HG03103 (cell line): ENCODE measurements around the gene PRPF4.
"Not testable (repeated sequence)": the region's sequence is repeated elsewhere in the genome, so short reads cannot be mapped to it uniquely, and the experiment has no call there.

ENCODE experiments used
- ATAC-seq: cut with Tn5 transposase; IDR thresholded peaks from one replicate; pipeline ENCODE4 v1.9.1; 2021; ENCODE audit warnings: low read depth; ENCODE audit not compliant: unreplicated experiment

PRPF4 gene

DNA sequence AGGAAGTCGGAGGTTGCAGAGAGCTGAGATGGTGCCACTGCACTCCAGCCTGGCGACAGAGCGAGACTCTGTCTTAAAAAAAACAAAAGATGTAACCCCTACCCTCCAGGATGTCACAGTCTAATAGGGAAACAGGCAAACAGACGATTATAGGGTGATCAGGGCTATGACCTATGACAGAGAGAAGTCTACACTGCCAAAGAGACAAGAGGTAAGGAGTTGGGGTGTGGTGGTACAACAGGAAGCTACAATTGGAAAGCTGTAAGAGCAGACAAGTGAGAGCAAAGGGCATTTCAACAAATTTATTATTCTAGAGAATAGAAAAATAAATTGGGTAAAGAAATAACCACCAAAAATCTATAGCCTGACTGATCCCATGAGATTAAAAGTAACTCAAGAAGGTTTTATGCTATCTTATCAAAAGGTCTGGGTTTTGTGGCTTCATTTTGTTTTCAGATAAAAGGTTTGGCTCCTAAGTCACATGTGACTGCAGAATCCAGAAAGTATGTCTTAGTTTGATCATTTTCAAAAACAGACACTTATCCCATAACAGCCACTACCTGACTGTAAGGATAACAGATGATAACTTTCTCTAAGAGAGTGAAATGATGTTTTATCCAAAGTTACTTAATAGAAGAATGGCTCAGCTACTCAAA is 7.4 kb upstream of the PRPF4 start:
- ATAC-seq: no peak

DNA sequence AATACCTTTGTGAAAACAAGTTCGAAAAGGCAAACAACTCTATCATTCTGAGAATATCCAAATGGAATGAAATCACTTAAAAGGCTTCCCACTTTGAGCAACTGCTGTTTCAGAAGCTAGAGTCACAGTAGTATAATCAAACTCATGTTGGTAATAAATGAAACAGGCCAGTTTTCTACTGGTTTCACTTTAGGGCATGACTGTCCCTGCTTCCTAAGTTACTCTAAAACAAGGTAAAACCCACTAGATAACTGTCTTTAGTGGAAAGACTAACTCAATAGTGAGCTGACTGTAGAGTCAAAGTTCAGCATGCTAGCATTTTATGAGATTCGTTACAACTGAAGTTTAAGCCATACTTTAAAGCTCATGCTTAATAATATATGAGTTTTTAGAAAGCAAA is 6.1 kb upstream of the PRPF4 start:
- ATAC-seq: no peak

DNA sequence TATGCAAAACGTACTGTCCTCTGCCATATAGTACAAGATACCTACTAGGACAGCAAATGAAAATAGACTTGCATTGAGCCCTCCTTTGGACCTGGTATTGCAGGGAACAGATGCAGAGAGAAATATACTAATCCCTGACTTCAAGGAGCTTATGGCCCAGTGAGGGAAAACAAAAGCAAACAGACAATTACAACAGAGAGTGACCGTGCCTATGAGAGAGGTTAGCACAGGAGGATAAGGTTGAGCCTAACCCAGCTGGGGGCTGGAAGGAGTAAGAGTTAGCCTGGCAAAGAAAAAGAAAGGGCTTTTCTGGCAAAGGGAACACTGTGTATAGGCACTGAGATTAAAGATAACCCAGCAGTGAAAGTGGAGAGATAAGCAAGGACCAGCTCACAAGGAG is 5.6 kb upstream of the PRPF4 start:
- ATAC-seq: no peak

DNA sequence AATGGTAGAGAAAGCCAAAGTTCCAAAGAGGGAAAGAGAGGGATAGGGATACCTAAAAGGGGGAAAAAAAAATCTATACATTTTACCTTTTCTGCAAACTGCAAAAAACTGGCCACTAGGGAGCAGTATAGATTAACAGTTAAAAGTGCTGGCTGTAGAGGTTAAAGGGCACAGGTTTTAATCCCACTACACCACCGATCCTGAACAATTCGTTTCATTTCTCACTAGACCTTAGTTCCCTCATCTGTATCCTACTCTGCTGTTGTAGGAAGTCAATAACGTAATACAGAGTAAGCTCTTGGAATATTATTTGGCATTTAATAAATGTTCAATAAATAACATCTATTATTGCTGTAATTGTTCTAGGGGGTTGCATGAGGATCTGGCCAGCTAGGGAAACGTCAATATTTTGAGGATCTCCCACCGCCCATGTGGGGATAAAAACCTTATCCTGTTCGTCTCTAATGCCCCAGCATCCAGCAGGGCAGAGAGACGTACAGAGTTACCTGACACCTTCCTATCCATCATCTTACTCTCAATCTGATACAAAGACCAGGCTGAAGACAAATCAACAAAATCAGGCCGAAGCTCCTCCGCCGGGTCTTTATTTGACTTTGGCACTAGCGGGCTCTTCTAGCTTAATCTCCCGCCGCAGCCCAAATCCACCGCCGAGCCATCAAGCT is 843 bp upstream of the PRPF4 start:
- ATAC-seq: no peak

DNA sequence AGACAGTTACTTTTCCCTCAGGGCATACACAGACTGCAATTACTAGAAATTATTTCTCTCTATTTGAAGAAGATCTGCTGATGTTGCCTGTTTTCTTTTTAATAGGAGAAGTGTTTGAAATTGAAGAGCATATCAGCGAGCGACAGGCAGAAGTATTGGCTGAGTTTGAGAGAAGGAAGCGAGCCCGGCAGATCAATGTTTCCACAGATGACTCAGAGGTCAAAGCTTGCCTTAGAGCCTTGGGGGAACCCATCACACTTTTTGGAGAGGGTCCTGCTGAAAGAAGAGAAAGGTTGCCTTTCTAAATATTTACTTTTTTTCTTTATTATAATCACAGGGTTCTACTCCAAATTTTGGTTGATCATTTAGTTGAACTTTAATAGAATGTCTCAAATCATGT is 3.4 kb downstream of the PRPF4 start:
- no peak for ATAC-seq

DNA sequence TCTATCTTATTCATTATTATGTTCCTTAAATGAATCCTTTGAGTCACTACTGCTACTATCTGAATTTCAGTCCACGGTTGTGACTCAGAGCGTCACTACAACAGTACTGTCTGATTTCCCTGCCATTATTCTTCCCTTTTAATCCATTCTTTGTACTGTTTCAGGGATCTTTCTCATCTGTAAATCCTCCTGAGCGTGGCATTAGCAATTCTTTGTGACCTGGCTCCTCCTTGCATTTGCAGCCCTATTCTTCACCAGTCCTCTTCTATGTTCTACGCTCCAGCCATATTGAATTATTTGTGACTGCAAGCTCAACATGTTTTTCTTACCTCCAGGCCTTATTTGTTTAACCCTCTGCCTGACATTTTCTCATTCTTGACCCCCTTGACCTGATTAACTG is 5.9 kb downstream of the PRPF4 start:
- no peak for ATAC-seq

DNA sequence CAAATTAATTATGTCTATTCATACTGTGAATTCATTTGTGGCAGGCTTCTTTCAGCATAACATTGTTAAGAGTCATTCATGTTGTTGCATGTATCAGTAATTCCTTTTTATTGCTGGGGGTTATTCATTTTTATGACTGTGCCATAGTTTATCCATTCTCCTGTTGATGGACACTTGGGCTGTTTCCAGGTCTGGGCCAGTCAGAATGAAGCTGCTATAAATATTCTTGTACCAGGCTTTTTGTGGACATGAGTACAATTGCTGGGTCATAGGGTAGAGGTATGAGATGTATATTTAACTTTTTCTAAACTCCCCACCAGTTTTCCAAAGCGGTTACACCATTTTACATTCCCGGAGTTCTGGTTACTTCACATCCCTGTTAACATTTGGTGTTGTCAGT is 13.6 kb downstream of the PRPF4 start:
- no peak for ATAC-seq

DNA sequence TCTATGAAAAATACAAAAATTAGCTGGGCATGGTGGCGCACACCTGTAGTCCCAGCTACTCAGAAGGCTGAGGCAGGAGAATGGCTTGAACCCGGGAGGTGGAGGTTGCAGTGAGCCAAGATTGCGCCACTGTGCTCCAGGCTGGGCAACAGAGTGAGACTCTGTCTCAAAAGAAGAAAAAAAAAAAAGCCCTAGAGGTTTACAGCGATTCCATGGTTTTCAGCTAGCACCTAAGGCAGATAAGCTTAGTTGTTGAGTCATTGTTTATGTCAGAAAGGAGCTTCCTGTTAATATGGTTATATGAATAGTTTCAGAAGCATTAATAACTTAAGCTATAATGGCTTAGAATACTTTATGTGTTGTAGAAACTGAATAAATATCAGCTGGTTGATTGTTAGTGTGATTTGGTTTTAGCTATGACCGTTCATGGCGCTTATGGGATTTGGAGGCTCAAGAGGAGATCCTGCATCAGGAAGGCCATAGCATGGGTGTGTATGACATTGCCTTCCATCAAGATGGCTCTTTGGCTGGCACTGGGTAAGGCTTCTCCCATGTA is 14.7 kb downstream of the PRPF4 start:
- no peak for ATAC-seq

DNA sequence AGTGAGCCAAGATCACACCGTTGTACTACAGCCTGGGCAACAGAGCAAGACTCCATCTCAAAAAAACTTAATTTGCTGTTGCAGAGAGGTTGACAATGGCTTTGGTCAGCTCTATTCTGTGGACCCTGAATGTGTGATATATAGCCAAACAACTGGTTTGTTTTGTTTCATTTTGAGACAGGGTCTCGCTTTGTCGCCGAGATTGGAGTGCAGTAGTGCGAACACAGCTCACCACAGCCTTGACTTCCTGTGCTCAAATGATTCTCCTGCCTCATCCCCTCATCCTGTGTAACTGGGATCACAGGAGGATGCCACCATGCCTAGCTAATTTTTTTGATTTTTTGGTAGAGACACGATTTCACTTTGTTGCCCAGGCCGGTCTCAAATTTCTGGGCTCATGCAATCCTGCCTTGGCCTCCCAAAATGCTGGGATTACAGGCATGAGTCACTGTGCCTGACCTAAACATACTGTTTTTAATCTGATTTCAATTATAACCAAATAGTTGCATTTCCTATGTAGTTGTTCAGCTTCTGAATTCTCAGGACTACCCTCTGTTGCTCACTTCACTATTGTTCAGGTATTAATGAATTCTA is 17.9 kb downstream of the PRPF4 start:
- no peak for ATAC-seq

DNA sequence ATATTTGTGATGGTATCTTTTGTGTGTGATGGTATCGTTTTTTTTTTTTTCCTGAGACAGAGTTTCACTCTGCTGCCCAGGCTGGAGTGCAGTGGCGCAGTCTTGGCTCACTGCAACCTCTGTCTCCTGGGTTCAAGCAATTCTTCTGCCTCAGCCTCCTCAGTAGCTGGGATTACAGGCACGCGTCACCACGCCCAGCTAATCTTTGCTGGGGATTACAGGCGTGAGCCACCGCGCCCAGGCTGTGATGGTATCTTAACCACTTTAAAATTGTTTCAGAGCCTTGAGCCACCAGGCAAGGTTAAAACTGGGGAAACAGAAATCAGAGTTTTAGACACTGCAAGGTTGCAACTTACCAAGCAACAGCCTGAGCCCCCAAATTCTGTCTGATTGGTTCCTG is 20.8 kb downstream of the PRPF4 start:
- ATAC-seq: not testable (repeated sequence)

DNA sequence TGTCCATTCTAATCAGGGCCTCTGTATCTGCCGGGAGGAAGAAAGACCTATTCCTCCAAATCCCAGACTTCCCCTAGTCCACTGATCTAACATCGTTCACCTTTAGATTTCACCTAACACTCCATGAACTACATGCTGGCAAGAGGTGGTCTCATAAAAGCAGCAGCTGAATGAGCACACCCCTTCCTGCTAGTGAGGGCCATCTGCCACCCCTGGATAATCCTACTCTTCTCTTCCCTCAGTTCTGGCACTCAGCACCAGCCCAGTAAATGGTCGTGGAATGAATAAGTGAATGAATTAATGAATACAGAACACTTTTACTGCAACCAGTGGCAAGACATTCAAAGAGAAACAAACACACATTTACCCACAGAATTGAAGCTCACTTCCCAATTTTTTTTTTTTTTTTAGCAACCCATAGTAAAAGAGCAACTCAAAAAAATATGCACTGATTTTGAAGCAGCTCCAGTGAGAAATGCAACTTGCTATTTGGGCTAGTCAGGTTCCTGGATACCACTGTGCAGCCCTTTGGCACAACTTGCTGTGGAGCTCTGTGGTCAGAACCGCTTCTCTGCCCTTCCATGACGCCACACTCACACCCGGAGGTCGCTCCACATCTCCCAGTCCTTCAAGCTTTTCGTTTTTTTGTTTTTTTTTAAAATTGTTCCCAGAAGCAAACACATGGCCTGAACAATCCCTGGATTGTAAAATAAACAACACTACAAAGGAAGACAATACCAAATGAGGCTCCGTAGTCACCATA is 21.5 kb downstream of the PRPF4 start:
- no peak for ATAC-seq

DNA sequence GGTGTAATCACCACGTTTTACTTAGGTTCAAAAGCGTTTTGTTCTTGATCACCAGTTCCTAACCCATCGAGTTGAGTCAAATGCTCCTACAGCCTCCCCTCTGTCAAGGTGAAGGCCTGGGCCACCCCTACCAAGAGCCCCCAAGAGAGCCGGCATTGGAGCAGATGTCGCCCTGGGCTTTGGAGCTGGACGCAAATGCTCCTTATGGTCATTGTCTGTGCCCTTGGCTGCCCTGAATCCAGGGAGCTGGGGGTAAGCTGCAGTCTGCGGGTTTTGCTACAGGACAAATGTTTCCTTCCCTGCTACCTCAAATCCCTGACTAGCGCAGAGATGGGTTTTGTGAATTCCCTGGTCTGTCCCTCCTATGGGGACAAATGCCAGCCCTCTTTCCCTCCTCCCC is 22.9 kb downstream of the PRPF4 start:
- no peak for ATAC-seq

DNA sequence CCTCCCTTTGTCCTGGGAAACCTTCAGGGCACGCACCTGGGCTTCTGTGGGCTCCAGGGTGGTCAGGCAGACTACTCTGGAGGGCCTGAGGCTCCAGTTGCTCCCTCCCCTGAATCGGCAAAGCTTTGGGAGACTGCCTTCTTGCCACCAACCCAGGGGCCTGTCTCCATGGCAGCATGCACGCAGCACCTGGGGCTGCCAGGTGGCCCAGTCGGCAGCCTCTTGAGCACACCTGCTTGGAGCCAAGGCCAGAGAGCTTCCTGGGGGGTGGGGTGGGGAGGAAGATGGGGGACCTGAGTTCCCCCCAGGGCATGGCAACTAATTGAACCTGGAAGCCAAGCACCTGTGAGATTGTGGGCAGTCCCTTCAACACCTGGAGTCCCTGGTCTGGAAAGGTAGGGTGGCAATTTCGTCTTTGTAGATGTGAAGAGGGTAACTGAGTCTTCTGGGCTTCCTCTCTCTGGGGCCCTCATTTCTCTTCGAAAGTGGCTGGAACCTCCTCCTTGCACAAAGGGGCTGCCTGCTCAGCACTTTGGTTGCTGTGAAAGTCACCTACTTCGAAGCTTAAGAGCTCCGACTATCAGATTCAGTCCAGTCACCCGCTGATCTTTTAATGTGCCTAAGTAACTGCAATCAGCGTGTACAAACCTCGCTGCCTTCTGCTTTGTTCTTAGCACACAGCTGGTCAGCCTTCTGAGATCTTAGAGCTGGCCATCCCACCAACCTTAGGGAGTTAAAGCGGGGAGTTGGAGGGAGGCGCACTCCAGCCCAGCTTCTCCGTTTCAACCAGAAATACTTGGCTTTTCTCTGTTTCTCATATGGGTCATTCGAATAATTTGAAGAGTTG is 23.7 kb downstream of the PRPF4 start:
- no peak for ATAC-seq

DNA sequence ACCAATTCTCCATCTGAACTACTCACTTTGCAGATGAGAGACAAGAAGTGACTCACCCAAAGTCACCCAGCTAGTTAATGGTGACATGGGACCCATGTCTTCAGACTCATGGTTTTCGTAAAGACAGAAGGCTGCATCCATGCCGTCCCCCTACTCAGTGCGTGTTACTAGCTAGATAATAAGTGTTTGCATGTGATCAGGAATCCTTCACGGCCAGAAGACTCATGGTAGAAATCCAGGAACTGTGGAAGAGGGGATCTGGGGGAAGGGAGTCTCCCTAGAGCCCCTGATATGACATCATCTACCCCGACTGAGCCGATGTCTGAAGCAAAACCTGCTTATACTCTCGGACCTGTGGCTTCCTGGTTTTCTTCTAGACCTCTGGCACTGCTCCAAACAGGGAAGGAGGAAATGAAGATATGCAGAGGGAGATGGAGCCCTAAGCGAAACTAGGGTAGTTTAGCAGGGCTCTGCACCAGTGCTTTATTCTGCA is 24.4 kb downstream of the PRPF4 start:
- ATAC-seq: no peak

DNA sequence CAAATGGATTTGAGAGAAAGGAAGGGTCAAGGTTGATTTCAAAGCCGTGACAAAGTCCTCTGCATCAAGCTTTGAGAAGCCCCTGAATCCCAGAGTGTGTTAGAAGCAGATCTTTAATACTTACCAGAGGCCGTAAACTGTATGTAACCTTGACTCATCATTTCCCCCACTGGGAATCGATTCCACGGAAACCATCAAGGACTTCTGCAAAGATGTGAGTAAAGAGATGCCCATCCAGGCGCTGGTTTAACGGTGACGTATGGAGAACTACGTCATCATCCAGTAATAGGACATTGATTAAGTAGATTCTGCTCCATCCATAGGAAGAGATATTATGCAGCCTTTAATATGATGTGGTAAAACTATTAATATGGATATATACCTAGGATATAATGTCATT is 26.1 kb downstream of the PRPF4 start:
- no peak for ATAC-seq

DNA sequence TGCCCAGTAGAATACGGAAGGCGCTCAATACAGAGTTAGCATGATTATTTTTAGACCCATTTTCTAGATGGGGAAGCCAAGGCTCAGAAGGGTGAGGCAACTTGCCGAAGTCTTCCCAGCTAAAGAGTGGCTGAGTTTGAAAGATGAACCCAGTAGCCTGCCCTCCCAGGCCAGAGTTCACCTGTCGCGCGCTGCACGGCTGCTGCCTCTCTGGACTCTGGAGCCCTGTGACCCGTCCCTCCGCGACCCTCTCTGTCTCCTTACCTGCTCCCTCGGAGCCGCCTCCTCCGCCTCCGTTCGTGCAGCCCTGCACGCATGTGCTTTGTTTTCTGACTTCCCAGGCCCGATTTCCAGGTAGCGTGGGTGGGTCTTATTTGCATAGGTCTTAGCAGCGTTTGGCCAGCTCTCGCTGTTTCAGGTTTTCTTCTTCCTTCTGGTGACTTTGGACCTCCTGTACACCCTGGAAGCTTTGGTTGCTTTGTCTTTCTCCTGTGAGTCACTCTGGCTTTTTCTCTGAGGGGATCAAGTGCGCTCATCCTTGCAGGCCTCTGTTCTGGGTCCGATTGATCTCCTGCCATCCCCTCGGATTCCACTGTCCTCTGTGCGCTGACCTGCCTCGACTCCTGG is 27.4 kb downstream of the PRPF4 start, which contains the start of gene RNF183:
RNF183 (minus strand) TSS at position 585 of the 627 bp plus-strand sequence. CDS start 5,192 bp downstream, outside the sequence.
- no peak for ATAC-seq

DNA sequence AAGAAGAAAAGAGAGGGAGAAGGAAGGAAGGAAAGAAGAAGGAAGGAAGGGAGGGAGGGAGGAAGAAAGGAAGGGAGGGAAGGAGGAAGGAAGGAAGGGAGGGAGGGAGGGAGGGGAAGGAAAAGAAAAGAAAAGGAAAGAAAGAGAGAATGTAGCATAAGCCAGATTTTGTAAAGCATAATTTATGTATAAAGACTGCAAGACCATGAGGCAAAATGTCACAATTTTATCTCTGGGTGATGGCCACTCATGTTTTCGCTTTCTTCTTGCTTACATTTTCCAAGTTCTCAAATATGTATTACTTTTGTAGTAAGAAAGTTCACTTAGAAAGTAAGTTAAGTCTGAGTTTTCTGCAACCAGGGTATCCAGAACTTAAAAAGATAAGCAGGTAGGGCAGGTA is 31.1 kb downstream of the PRPF4 start:
- ATAC-seq: no peak

DNA sequence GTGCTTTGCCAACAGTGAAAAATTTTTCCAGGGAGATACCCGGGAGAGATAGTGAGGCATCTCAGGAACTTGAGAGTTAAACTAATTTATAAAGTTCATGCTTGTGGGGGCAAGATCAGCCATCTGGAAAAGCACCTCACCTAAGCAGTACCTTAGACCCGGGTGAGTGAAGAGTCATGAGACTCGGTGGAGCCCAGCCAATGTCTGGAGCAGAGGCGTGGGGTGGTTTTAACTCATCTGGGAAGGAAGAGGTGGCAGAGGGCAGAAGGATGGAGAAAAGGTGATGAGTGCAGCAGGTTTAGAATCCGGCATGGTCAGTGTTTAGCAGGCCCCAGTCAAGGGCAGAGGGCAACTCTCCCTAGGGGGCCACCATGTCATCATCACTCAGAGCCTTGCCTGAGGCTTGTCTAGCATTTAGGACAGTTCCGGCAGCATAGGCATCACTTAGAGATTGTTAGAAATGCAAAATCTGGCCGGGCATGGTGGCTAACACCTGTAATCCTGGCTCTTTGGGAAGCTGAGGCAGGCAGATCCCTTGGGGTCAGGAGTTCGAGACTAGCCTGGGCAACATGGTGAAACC is 32.0 kb downstream of the PRPF4 start:
- ATAC-seq: no peak

DNA sequence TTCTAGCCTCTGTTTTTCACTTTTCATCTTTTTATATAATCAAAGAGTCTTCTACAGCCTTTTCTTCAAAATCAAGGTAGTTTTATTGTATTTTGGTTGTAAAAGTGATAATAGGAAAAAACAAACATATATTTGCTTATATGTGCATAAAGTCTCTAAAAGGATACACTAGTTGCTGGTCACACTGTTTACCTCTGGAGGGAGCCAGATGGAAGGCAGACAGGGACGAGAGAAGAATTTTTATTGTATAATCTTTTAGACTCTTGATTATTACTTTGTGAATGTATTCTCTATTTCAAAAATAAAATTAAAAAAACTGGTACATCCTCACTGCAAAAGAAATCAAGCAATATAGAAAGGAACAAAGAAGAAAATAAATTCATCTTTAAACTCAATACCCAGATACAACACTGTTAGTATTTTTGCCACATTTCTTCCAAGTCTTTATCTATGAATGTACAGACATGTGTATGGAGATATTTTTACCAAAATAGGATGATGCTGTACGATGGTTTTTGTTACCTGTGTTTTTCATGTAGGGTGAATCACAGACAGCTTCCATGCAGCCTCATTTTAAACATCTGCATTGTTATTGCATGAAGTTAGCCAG is 33.9 kb downstream of the PRPF4 start:
- no peak for ATAC-seq
